HG03469 (cell line): ENCODE measurements around the gene IQCK.
"Not testable (repeated sequence)": the region's sequence is repeated elsewhere in the genome, so short reads cannot be mapped to it uniquely, and the experiment has no call there.

Experiments used
- ATAC-seq: cut with Tn5 transposase; IDR thresholded peaks from one replicate; pipeline ENCODE4 v1.9.1; 2021; ENCODE audit warnings: mild to moderate bottlenecking, moderate library complexity, moderate number of reproducible peaks; ENCODE audit not compliant: unreplicated experiment

IQCK gene

DNA sequence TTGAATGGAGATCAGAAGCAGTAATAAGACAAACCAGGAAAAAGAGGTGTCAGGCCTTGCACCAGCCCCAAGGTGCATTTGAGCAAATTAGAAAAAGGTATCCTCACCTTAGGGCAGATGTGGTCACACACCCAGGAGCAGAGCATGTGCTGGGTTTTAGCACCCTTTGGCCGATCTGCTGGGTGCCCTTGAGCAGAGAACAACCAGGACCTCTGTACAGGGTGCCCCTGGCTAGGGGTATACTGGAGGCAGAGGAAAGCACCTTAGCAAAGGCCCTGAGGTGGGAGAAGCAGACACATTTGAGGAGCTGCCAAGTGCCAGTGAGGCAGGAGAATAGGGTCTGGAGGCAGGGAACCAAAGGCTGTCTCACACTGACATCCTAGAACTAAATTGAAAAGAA lies 67.0 kb downstream of the IQCK start:
- no peak for ATAC-seq

DNA sequence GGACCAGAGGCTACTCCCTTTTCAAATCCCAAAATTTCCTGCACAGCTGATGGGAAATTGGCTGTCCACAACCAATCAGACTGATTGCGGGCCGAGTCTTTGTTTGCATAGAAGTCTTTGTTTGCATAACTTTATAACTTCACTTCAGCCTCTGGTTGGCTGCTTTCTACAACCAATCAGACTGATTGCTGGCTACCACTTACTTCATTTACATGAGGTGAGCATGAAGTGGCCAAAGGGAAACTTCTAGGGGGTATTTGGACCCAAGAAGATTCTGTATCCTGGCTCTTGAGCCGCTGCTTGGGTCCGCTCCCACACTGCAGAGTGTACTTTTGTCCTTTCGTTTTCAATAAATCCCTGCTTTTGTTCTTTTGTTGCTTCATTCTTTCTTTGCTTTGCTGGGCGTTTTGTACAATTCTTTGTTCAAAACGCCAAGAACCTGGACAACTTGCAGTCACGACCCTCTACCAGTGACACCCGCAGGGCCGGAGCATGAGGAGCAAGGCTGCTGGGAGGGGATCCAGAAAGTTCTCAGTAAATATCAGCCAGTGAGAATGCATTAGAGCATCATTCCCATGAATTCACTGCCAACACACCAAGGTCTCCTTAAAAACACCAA lies 67.5 kb downstream of the IQCK start:
- ATAC-seq = no peak

DNA sequence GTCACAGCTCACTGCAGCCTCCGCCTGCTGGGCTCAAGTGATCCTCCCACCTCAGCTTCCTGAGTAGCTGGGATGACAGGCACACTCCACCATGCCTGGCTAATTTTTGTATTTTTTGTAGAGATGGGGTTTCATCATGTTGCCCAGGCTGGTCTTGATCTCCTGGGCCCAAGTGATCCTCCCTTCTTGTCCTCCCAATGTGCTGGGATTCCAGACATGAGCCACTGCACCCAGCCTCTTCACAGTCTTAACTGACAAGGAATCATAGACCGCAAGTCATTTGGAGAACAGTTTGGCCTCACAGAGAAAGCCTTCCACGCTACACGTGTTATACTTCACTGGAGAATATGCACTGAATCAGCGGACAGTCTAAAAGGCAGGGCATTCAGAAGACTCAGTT lies 83.3 kb downstream of the IQCK start:
- ATAC-seq = not testable (repeated sequence)

DNA sequence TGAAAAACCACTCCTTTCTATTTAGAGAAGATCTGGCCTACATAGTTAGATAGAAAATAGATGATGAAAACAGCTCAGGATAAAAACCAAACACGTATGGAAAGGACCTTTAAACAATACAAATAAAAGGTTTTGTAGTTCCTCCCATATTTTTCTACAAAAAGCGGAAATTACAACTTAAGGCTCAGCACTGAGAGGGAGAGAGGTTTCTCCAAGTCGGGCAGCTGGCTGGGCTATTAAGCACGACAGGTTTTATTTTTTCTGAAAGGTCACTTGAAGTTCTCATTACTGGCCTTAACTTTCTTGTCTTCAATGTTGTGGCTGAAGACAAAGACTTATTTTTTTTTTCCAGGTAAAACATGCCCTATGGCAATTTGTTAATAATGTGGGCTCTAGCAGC lies 83.8 kb downstream of the IQCK start:
- not testable (repeated sequence) for ATAC-seq

DNA sequence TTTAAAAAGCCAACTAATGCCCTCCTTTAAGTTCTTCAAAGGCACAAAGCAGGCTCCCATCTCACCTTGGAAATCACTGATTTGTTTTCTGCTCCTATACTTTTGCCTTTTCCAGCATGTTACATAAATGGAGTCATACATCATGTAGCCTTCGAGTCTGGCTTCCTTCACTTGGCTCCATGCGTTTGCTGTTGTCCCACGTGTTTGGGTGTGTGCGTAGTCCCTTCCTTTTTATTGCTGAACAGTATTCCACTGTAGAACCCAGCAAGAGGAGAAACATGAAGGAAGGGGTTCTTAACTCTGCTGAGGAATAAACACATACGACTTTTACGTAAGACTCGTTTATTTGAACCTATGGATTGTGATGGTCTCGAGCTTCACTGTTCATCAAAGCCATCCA lies 84.5 kb downstream of the IQCK start:
- ATAC-seq = no peak

DNA sequence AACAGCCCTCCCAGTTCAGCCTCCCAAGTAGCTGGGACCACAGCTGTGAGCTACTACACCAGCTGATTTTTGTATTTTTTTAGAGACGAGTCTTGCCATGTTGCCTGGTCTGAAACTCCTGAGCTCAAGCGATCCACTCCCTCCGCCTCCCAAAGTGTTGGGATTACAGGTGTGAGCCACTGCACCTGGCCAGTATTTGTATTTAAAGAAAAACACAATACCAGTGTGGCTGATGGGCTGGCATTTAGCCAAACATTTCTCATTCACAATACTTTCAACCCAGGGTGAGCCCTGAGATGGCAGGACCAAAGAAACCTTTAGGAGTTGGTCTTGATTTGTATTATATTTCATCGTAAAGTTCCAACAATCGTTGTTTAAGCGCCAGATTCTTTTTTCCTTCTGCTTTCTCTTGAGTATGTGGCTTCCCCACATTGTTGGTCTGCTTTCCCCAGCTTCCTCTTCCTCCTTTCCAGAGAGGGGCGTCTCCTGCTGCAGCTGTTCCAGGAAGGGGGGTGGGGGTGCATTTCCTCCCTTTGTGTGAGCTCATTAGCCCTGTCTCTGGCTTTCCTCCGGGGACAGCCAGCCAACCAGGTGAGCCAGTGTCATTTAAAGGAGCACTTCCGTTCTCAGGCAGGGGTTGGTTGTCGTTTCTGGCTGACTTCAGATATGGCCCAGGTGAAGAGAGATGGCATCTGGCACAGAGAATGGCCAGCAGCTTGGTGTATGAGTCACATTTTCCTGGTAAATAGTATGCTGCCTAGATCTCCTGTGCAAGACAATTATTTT lies 86.7 kb downstream of the IQCK start:
- ATAC-seq = no peak

DNA sequence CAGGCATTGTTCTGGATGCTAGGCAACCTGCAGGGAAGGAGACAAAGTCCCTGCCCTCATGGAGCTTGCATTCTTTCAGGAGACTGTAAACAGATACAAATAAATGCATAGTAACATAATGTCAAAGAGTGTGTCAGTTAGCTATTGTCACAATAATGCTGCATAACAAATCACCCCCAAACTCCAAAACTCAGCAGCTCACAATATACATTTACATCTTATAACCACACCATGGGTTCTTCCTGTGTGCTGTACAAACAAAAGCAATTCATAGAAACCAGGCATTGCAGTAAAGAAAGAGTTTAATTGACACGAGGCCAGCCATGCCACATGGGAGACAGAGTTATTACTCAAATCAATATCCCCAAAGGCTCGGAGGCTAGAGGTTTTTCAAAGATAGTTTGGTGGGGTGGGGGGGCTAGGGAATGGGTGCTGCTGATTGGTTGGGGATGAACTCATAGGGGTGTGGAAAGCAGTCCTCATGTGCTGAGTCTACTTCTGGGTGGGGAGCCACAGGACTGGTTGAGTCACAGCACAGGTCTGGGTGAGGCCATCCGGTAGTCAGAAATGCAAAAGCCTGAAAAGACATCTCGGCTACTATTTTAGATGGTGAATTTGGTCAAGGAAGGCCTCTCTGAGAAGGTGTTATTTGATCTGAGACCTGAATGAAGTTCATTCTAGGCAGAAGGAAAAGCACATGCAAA lies 87.5 kb downstream of the IQCK start:
- ATAC-seq = no peak

DNA sequence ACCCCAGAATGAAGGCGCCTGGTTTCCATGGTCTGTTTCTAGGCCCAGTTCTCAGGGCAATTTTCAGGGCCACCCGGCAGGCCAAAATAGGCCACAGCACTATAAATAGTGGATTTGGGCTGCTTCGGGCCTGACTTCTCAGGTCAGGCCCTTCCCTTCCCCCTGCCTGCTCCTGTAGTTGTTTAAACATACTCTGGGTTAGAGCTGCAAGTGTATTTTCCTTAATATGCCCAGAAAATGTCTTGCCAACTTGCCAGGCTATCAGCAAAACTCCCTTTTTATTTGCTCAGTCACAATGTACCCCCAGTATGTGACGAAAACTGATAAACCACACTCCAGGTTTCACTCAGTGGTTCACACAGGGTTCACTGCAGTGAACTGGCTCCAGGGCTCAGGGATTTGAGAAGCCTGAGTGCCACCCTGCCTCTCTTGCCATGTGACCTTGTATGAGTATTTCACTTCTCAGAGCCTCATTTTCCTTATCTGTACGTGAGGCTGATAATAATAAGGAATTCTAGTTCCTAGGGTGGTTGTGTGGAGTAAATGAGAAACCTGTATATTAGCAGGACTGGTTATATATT lies 90.1 kb downstream of the IQCK start:
- no peak for ATAC-seq

DNA sequence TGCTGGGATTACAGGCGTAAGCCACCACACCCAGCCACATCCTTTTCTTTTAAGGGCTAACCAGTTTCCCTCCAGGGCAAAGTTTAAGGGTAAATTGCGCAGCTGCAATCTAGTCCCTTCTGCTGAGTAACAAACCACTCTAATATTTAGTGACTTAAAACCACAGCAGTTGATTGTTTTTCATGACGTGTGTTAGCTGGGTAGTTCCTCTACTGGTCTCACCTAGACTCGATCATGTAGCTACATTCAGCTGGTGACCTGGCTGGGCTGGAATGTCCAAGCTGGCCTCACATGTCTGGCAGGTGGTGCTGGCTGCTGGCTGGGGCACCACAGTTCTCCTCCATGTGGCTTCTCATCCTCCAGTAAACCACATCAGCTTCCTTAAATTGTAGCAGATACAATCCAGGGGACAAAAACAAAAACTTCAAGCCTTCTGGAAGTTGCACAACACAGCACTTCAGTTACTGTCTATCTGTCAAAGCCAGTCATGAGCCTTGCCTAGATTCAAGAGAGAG lies 91.1 kb downstream of the IQCK start:
- no peak for ATAC-seq

DNA sequence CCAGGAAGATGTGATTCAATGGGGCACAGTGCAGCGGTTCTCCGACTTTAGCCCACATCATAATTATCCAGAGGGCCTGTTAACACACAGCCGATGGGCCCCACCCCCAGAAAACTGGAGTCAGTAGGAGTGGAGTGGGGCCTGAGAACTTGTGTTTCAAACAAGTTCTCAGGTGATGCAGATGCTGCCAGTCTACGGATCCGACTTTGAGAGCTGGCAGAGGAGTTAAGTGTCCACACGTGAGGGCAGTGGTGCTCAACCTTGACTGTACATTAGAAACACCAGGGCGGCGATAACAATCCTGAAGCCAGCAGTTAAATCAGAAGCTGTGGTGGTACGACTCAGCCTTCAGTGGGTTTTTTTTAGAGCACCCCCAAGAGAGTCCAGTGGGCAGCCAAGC lies 91.6 kb downstream of the IQCK start:
- no peak for ATAC-seq

DNA sequence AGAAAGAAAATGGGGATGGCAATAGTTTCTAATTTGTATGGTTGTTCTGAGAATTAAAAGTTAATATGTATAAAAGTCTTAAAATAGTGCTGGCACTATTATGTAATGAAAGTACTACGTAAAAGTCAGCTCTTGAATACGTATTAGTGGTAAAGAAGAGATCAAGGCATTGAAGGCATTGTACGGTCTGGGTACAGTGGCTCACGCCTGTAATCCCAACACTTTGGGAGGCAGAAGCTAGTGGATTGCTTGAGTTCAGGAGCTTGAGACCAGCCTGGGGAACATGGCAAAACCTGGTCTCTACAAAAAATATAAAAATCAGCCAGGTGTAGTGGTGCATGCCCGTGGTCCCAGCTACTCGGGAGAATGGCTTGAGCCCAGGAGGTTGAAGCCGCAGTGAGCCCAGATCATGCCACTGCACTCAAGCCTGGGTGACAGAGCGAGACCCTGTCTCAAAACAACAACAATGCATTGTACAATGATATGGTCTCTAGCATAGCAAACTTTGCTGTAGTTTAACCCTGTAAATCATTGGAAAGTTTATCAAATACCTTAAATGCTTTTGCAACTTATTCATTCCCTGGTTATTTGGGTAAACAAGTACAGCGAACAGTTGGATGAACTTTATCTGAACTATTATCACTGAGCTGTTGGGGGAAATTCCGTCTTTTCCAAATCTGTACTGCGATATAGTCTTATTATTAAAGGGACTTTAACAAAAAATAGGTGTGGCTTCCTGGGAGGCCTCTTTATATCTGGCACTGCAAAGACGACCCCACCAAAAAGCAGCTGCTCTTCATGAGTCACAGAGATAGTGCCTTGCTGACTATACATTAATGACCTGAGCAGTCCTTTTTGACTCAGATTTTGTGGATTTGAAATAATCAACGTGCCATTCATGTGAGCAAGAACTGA lies 93.0 kb downstream of the IQCK start:
- no peak for ATAC-seq

DNA sequence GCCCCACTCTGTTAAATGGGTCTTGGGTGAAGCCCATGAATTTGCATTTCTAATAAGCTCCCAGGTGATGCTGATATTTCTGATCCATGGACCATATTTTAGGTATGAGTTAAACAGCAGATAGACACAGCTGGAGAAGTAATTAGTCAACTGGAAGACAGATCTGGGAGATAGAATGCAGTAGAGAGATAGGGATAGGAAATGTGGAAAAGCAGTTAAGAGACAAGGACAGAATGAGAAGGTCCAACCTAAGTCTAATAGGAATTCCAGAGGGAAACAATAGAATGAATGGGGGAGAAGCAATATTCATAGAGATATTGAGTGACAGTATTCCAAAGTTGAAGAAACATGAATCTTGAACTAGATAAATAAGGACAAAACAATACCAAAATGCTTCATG lies 94.9 kb downstream of the IQCK start:
- ATAC-seq = no peak

DNA sequence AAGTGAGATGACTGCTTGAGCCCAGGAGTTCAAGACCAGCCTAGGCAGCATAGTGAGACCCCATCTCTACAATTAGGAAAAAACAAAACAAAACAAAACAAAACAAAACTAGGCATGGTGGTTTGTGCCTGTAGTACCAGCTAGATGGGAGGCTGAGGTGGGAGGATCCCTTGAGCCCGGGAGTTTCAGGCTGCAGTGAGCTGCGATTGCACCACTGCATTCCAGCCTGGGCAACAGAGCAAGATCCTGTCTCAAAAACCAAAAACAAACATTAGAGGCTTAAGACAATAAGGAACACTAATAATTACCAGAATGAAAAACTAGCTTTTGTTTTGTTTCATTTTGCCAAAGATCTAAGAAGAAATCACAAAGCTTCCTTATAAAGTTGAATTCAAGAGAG lies 97.3 kb downstream of the IQCK start:
- ATAC-seq = no peak

DNA sequence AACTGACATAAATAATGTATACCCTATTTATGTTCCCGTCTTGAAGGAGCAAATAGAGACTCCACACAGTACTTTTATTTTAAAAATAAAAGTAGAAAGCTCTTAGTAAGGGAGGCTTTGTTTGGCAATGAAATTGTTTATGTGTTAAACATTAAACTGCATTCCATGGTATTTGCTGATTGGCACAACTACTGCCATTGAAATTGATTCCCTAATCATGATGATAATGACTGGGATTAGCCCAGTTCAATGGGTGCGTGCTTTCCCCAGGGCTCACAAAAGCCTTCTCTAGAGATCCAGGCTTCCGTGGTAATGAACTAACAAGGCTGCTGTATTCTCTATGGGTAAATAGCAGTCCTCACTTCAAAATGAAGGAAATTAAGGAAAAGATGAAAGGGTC lies 99.1 kb downstream of the IQCK start:
- no peak for ATAC-seq

DNA sequence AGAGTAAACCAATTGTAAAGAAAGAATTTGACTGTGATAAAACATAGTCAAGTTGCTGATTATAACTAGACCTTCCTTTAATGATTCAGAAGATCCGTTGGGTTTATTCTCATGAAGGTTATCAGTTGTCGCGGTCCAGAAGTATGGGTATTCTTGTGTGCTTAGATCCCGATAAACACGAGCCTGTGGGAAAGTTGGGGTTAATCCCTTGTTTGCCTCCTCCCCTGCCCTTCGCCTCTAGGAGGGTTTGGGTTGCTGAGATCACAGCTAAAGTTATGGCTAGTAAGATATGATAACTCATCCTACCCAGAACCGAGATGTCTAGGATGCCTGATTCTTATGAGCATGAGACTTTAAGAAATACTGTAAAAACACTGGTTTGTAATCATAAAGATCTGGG lies 99.8 kb downstream of the IQCK start:
- no peak for ATAC-seq

DNA sequence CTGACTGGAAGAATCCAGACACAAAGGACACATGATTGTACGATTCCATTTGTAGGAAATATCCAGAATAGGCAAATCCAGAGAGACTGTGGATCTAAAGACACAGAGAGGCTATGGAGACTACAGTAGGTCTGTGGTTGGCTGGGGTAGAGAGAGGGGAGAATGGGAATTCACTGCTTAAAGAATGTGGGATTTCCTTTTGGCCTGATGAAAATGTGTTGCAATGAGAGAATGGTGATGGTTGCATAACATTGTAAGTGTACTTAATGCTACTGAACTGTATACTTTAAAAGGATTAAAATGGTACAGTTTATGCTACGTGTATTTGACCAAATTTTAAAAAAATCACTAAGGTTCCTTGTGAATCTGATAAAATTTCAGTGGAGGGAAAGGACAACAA lies 104.5 kb downstream of the IQCK start:
- ATAC-seq = no peak

DNA sequence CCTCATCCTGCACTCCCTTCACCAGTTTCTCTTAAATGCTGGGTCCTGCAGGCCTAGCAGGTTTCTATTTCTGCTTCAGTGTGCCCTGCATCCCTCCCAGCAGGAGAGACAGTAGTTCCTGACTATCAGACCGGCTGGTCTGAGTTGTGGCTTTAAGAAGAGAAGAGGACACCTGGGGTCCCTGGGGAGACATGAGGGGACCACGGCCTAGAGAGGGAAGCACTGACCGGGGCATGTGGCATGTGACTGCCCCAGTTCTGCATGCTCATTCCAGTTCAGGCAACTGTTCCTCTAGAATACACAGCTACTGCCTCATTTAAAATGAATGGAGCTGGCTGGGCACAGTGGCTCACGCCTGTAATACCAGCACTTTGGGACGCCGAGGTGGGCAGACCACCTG lies 105.3 kb downstream of the IQCK start:
- no peak for ATAC-seq

DNA sequence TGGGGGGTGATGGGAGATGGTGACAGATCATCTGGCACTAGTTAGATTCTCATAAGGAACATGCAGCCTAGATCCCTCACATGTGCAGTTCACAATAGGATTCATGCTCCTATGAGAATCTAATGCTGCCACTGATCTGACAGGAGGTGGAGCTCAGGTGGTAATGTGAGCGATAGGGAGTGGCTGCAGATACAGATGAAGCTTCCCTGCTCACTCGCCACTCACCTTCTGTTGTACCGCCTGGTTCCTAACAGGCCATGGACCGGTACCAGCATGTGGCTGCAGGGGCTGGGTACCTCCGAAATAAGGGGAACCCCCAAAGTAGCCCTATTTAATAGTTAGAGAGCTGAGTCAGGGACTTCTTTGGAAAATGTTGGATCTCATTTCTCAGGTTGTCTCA lies 106.1 kb downstream of the IQCK start:
- no peak for ATAC-seq

DNA sequence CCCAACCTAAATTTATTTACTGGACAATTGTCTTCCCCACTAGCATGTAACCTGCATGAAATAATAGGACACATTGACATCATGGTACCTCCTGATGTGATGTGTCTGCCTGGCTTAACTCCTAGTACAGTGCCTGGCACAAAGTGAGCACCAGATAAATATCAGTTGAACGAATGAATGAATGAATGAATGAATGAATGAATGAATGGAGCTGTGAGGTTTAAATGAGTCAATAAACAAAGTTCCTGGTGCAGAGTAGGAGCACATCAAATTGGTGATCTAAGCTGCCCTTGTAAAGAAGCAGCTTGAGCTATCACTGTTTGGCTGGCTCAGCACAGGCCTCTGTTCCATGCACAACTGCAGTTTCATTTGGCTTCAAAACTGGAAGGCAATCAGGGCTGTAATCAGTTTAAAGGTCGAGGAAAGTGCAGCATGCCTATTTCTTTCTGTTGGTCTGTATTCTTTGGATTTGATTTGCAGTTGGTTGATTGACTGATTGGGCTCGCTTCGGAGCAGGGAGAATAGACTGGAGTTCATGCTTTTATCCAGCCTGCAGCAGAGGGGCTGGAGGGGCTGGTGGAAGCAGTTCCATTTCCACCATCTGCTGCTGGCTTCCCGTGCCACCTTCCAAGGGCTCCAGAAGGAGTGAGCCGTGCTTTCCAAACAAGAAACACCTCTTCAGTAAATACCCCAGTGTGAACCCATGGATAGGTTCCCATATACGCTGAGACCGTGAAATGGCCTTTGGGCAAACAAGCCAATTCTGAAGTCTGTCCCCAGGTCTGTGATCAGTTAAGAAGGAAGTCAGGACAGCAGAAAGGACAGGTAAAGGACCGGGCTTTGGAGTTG lies 112.0 kb downstream of the IQCK start:
- ATAC-seq = no peak
